HG03097 (cell line): ENCODE measurements around the gene EVL.

Experiments used
- ATAC-seq: cut with Tn5 transposase; IDR thresholded peaks from one replicate; pipeline ENCODE4 v1.9.1; 2021; ENCODE audit not compliant: unreplicated experiment, low FRiP score

EVL gene

DNA sequence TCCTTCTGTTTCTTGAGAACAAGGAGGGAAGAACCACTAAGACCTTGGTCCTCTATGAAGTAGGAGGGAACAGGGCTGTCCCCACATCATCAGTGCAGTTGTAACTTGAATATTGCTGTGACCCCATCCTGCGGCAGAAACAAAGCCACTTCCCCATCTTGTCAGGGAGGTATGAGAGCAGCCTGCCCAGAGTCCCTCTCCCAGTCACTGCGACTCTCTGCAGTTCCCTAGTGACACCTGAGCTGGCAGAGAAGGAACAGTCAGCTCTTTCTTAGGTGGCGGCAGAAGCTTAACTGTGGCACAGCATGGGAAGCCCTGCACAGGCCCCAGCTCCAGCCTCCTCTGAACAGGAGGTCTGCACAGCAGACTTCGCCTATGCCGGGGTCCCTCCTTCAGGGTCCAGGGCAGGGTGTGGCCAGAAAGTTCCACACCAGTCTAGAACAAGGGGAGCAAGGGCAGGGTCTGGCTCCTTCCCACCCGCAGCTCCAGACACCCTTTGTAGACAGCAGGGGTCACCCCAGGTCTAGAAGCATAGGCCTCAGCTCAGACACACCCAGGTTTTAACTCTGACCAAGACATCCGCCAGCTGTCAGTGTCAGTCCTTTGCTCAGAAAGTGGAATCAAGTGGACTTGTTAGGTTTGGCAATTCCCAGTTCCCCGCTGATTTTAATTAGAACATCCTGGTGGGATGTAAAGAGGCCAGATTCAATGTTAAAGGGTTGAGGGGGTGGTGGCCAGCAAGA, 57.4 kb downstream of the EVL start:
- ATAC-seq, result no peak

GRCh38 chr14:100123618-100124017, 58.4 kb downstream of the EVL start:
- no peak for ATAC-seq

GRCh38 chr14:100124551-100125088, 59.4 kb downstream of the EVL start:
- ATAC-seq, result no peak

DNA sequence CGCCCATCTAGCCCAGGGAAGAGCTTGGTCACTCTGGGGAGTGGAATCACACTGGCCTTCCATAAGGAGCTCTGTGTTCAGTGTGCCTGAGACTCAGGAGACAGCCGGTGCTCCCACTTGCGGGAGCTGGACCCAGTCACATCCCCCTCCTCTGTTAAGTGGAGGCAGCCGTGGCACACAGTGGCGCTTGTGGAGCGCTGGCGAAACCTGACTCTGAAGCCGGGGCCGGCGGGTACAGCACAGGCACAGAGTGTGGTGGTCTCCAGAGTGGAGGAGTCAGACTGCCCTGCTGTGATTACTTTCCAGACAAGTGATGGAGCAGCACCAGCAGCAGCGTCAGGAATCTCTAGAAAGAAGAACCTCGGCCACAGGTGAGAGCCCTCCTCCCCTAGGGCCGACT, 61.2 kb downstream of the EVL start:
- no peak for ATAC-seq

DNA sequence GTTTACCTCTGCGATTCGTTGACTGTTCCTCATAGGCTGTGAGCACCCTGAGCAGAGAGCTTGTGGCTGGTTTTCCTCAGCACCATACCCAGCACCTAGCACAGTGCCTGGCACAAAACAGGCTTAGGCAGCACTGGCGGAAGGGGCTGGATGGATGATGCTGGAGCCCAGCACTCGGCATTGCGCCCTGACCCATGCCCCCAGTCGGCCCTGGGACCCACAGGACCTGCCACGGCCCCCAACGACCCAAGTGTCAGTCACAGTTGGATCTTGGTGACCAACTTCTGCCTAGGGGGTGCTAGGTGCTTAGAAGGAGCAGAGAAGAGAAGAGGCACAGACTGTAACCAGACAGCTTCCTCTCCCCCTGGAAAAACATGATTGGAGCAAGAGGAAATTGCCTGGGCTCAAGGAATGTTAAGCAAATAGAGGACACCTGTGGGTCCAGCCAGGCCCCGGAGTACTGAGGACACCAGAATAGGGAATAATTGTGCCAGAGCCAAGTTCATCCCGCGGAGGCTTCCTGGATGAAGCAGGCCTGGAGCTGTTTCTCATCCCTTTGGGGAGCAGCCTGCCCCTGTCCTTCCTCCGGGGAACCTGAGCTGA, 62.7 kb downstream of the EVL start:
- no peak for ATAC-seq

DNA sequence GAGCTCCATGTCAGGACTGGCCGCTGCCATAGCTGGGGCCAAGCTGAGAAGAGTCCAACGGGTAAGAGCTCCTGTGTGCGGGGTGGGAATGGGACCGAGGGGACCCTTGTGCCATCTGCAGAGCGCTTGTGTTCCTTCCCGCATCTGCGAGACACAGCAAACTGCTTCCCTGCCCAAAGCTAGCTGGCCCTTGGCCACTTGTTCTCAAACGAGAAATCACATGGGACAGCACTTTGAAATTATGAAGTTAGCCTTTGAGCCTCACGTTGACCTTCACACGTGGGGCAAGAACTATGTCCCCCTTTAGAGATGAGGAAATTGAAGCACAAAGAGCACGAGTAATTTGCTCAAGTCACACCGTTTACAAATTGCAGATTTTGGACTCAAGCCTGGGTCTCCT, 63.5 kb downstream of the EVL start:
- no peak for ATAC-seq

DNA sequence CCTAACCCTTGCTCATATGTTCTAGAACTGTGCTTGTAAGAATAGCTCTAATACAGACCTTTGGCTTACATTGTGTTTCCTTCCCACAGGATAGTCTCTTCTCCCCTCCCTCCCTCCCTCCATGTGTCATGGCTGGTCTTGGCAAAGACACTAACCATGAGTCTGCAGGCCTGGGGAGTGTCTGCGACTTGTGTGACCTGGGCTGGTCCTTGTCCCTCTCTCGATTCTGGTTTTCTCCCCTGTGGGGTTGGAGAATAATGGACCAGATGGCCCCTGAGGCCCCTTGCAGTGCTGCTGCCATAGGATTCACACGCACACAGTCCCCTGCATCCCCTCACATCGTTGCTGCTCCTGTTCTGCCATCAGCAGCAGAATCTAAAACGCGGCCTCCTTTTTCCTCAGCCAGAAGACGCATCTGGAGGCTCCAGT, 64.0 kb downstream of the EVL start:
- ATAC-seq, result no peak

GRCh38 chr14:100130521-100130920, 65.3 kb downstream of the EVL start:
- no peak for ATAC-seq

DNA sequence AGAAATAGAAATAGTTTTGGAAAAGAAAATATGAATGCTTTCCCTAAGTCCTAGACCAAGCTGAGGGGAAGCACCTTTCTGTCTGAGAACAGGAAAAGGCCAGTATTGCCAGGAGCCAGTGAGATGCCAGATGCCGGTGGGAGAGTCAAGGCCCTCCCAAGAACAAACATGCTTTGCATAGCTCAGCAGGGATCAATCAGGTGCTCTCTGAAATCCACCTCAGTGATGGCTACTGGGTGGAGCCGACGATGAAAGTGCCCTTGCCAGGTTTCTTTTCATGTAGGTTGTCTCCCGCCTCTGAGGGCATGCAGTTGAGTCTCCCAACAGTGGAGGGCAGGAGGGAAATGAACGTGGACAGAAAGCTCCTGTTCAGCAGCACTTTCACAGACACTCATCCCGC, 66.0 kb downstream of the EVL start:
- no peak for ATAC-seq

GRCh38 chr14:100132161-100132902, 67.1 kb downstream of the EVL start:
- no peak for ATAC-seq

GRCh38 chr14:100132903-100133510, 67.8 kb downstream of the EVL start:
- ATAC-seq, result no peak

DNA sequence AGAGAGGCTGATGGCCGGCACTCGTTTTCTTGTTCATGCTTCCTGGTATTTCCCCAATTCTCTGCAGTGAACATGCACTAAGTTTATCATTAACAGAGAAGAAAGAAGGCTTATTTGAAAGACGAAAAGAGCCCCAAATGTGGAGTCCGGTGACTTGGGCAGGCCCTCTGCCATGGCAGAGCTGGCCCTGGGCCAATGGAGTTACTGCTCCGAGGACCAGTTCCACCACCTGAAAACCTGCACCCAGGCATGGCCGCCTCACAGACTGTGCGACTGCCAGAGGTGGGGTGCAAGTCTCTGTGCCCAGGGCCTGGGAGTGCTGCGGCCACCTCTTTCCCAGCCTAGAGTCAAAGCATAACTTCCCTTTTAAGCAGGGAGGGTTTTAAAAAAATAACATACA, 69.4 kb downstream of the EVL start:
- ATAC-seq, result no peak

DNA sequence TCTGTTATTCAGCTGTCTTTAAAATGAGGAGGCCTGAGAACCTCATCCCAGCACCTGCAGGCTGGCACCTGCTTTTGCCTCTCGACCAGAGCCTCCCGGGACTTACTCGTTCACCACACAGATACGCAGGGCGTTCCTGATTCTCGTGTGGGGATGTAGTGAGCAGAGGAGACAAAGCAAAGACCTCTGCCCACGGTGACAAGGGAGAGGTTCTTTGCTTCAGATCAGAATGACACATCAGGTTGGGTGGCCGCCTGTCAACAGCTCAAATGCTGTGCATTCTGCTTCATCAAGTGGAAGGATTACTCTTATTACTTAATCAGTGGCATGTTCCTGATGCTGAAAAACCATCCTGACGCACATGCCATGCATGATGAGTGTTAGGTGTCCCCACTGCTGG, 69.9 kb downstream of the EVL start:
- ATAC-seq, result no peak

DNA sequence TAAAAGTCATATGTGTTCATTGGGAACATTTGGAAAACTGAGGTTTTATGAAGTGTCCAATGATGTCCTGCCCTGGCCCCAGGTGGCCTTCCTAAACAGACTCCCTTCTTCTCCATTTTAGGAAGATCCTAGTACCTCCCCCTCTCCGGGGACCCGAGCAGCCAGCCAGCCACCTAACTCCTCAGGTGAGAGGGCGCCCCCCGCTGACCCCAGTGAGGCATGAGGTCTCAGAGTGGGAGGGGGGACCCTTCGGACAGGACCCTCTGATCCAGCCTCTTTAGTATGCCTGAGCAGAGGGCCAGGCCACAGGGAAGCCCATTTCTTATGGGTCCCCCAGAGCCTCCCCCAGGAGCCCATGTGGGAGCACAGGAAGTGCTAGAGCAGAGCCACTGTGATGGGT, 70.6 kb downstream of the EVL start:
- no peak for ATAC-seq

- no peak for ATAC-seq
Observed at GRCh38 chr14:100137173-100137572, 72.0 kb downstream of the EVL start.

GRCh38 chr14:100138082-100138787, 73.0 kb downstream of the EVL start:
- ATAC-seq, result no peak

GRCh38 chr14:100138955-100139354, 73.7 kb downstream of the EVL start:
- ATAC-seq, result no peak

GRCh38 chr14:100140452-100141078, 75.3 kb downstream of the EVL start:
- no peak for ATAC-seq

DNA sequence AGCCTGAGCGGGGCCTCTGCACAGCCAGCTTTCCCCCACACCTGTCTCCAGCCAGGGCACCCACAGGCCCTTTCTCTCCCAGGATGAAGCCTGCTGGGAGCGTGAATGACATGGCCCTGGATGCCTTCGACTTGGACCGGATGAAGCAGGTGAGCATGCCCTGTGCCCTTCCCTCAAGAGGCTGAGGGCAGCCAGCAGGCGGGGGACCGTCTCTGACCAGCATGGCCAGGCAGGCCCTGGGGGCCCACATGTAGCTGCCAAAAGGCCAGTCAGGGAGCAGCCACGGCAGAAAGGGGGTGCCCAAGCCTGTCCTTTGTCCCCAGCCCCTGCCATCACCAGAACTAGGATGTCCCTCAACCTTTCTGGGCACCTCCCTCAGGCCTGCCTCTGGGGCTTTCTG, 75.9 kb downstream of the EVL start:
- no peak for ATAC-seq
